Subcutaneous adipose tissue (tissue), 4 donors: Measurements from ENCODE around the gene IGFL1. TPM values are rescaled to one million over a fixed set of nuclear protein-coding genes. Genes with fewer than 3 reads are reported as not detected.

Experiments used
- total RNA-seq, 4 donors: library from RNA; depleted of rRNA; stranded (reverse); fragments of >200 nt; gene quantifications; one replicate each; pipeline ENCODE4 v1.1.0, GENCODE V29; 2016
- TF ChIP-seq, protein P1 (sequence below): fragments of 450-650 bp; IDR thresholded peaks from one replicate; pipeline ENCODE4 v1.5.1; 2016; ENCODE audit warnings: low read depth, mild to moderate bottlenecking, control low read depth, antibody characterized with exemption, moderate library complexity

The IGFL1 gene
- total RNA-seq, 4 donors from 2014 or later, result not detected

DNA sequence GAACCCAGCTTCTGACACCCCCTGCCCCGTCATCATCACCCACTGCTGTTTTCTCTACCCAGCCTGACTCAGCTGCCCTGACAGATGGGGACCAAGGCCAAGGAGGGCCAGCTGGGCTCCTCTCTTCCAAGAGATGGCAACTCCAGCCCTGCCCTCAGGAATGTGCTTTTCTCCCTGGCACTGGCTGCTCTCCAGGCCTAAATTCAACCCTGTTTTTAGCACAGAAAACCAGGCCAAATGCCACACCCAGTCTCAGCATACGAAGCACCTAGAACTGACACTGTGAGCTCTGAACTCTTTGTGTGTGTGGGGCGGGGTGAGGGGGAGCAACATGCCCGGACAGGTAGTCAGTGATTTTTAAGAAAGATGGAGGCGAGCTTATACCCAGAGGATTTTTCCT, 23.4 kb upstream of the IGFL1 start:
- TF ChIP-seq, protein P1, sequence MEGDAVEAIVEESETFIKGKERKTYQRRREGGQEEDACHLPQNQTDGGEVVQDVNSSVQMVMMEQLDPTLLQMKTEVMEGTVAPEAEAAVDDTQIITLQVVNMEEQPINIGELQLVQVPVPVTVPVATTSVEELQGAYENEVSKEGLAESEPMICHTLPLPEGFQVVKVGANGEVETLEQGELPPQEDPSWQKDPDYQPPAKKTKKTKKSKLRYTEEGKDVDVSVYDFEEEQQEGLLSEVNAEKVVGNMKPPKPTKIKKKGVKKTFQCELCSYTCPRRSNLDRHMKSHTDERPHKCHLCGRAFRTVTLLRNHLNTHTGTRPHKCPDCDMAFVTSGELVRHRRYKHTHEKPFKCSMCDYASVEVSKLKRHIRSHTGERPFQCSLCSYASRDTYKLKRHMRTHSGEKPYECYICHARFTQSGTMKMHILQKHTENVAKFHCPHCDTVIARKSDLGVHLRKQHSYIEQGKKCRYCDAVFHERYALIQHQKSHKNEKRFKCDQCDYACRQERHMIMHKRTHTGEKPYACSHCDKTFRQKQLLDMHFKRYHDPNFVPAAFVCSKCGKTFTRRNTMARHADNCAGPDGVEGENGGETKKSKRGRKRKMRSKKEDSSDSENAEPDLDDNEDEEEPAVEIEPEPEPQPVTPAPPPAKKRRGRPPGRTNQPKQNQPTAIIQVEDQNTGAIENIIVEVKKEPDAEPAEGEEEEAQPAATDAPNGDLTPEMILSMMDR, result no peak

DNA sequence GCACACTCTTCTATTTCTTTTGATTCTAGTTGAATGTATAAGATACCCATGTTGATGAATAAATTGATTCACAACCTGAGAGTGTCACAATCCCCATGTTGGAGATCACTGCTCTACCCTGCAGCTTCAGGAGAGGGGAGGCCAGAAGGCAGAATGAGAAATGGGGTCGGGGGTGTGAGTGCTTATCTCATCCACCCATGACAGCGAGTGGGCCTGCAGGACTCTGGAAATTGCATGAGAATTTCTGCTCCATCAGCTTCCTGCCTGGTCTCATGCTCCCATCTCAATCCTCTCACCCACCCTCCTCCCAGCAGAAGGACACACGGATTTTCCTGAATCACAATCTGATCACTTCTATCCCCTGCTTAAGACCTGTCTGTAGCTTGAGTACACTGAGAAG, 22.9 kb upstream of the IGFL1 start:
- TF ChIP-seq, protein P1, result no peak

DNA sequence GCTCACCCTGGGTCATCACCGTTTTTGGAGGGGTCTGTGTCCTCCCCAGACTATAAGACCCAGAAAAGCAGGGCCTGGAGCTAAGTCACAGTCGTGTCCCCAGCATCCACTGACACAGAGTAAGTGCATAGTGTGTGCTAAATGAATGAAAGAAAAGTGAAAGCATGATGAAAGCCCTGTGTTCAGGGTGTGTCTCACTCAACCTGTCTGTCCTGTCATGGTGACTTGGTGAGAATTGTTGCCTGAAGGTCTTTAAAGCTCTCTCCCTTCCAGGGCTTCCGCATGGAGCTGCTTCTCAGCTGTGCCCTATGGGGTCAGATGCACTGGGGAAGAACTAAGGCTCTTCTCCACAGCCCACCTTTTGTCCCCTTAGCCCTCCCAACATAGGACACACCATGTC, 20.5 kb upstream of the IGFL1 start:
- TF ChIP-seq, protein P1, result no peak

DNA sequence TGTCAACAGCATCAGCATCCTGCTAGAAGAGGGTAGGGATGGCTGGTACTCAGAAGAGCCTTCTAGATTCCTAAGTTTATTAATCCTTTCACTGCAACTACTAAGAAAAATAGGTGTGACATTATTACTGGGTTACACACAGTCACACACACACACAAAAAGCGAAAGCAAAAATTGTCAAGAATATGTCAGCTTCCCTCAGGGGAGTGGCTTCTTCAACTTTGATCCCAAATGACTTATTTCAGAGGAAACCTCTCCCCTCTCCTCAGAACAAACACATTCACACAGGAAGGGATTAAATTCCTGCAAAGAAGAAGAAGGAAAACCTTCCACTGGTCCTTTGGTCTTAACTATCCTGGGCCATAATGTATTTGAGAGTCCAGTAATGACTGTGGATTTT, 20.1 kb upstream of the IGFL1 start:
- TF ChIP-seq, protein P1, result no peak

DNA sequence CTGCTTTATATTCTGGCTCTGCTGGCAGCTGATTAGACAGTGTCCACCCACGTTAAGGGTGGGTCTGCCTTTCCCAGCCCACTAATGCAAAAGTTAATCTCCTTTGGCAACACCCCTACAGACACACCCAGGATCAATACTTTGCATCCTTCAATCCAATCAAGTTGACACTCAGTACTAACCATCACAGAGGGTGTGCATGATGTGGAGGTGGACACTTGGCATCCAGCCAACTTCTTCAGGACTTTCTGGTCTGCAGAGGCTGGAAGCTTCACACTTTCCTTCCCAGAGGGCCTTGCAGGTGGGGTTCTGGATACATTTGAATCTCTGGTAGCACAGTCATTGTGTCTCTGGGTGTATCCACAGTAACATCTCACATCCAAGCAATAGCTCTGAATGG, 18.9 kb upstream of the IGFL1 start:
- TF ChIP-seq, protein P1, result no peak

DNA sequence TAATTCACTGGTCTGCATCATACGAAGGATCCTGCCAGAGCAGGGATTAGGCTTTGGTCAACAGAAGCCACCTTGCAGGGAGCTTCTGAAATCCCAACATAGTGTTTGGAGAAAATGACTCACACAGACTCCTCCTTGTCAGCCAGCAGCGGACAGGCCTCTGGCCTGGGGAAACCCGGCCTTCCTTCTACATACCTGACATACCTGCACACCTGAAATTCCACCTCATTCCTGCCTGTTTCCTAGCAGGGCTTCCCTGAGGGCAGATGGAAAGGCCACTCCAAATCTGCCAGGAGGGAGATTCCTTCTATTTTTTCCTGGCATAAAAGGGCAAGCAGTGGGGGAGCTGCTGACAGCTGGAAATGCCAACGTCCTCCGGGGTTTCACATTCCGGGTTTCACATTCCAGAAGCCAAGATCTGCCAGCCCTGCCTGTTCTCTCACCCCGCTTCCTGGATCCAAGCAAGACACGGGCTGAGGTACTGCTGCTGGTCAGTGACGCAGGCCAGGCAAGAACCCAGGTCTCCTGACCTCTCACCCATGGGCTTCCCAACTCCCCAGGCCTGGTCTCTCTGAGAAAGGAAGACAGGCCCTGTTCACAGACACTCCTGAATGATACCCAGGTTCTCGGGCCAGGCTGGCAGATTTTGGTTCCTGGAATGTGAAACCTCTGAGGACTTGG, 18.2 kb upstream of the IGFL1 start:
- TF ChIP-seq, protein P1, result no peak

DNA sequence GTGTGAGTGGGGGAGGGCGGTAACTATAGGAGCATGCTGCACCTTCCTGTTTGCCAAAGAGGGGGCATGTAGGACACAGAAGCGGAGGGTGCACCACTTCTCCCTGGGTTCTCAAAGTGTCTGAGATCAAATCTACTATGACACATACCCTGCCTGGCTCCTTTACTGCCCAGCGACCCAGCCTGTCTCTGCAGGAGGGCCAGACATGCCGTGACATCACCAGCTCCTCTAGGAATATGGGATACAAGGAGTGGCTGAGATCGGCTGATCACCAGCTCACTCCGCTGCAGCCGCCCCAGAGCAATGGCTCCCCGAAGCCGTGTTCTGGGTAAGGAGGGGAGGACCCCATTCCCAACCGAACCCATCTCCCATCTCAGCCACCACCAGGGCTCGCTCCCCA, 16.4 kb upstream of the IGFL1 start:
- TF ChIP-seq, protein P1, result no peak
